Esophagus muscularis mucosa (tissue), 4 donors: Measurements from ENCODE around the gene CTTNBP2. TPM values are rescaled to one million over a fixed set of nuclear protein-coding genes. Genes with fewer than 3 reads are reported as not detected.

Experiments used
- DNase-seq: peaks from one replicate; pipeline ENCODE4 v3.0.0-alpha.2; 2017; ENCODE audit errors: extremely low spot score
- H3K27ac ChIP-seq, 4 donors: fragments of 200-600 bp; sonication (generic); replicated peaks in 1 of 4; 1 replicate in 3 of 4; 2 replicates in 1 of 4; pipeline ENCODE4 v1.5.1; 2016 to 2019; ENCODE audit warnings: mild to moderate bottlenecking in 1 of 4
- H3K27me3 ChIP-seq, 4 donors: fragments of 200-600 bp; sonication (generic); one replicate each; pipeline versions ENCODE4 v1.5.1 to v1.6.0; 2016 to 2019
- H3K36me3 ChIP-seq, 4 donors: fragments of 200-600 bp; sonication (generic); one replicate each; pipeline ENCODE4 v1.5.1; 2016 to 2019
- H3K4me1 ChIP-seq, 4 donors: fragments of 200-600 bp; sonication (generic); one replicate each; pipeline ENCODE4 v1.5.1; 2016 to 2019
- H3K4me3 ChIP-seq, 4 donors: fragments of 200-600 bp; sonication (generic); 1 replicate in 2 of 4; 2 replicates in 2 of 4; pipeline ENCODE4 v1.5.1; 2016 to 2019; ENCODE audit warnings: mild to moderate bottlenecking in 4 of 4, moderate library complexity in 1 of 4
- H3K9me3 ChIP-seq, 4 donors: fragments of 200-600 bp; sonication (generic); 1 replicate in 3 of 4; 2 replicates in 1 of 4; pipeline ENCODE4 v1.5.1; 2016 to 2019
- EP300 ChIP-seq: sonication (generic); formaldehyde crosslinking; IDR thresholded peaks from one replicate; pipeline ENCODE4 v1.6.1; 2017; ENCODE audit warnings: antibody characterized with exemption
- POLR2A ChIP-seq: fragments of 450-650 bp; IDR thresholded peaks from one replicate; pipeline ENCODE4 v1.6.1; 2017; ENCODE audit warnings: antibody characterized with exemption, moderate library complexity, mild to moderate bottlenecking, low read depth
- POLR2AphosphoS5 ChIP-seq, 2 donors: sonication (generic); formaldehyde crosslinking; IDR thresholded peaks; one replicate each; pipeline ENCODE4 v1.6.1; 2017; ENCODE audit warnings: antibody characterized with exemption in 2 of 2
- WGBS: methylation state at CpG from one replicate; pipeline ENCODE4 v1.1.5; 2018; 5-methylcytosine and 5-hydroxymethylcytosine counted together
- intact Hi-C: fragments of 100-400 bp; cut with DNase I; formaldehyde crosslinking; loops from one replicate; pipeline ENCODE4 v1.15.1; 2023
- total RNA-seq, 4 donors: library from RNA; depleted of rRNA; stranded (reverse); fragments of >200 nt; gene quantifications; one replicate each; pipeline versions ENCODE4 v1.1.0 to v1.2.1, GENCODE V29; 2016
- TF ChIP-seq, protein P1 (sequence below), 3 experiments: fragments of 200-600 bp in 2 of 3; fragments of 450-650 bp in 1 of 3; sonication (generic) in 2 of 3; IDR thresholded peaks; one replicate each; pipeline ENCODE4 v1.5.1; 2017 to 2019; ENCODE audit warnings: antibody characterized with exemption in 3 of 3, mild to moderate bottlenecking in 2 of 3, moderate library complexity in 1 of 3

The CTTNBP2 gene
- total RNA-seq, 4 donors from 2014 or later: 11.6 to 23.7 (median 13.7) TPM

DNA sequence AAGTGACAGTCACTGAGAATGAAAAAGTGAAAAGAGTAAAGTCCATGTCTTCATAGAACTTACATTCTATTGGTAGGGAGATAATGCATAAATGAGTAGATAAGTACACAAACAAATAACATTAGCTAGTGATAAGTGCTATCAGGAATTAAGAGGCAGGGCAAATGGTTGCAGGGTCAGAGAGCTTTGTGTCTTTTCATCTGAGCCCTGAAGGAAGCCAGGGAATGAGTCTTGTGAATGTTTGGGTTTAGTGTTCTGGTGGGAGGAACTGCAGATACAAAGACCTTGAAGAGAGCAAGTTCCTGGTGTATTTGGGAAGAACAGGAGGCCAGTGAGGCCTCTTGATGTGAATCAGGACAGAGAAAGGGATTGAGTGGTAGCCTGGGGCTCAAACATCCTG is 183.8 kb downstream of the CTTNBP2 start:
- Histone ChIP-seq H3K27me3 (no peaks in the 10 kb centered on the region), H3K4me3 (no peak overlapping the region), H3K27ac (no peak overlapping the region), H3K4me1 (no peaks in the 10 kb centered on the region), H3K9me3 (no peaks in the 10 kb centered on the region), H3K36me3 (no peaks in the 10 kb centered on the region)
- no peak for DNase-seq
- intact Hi-C loops: no loop called here
- TF ChIP-seq EP300 (no peak), POLR2A (no peak), POLR2AphosphoS5 (IDR thresholded peaks at IDR 0.05) (no peak)
- TF ChIP-seq, protein P1, sequence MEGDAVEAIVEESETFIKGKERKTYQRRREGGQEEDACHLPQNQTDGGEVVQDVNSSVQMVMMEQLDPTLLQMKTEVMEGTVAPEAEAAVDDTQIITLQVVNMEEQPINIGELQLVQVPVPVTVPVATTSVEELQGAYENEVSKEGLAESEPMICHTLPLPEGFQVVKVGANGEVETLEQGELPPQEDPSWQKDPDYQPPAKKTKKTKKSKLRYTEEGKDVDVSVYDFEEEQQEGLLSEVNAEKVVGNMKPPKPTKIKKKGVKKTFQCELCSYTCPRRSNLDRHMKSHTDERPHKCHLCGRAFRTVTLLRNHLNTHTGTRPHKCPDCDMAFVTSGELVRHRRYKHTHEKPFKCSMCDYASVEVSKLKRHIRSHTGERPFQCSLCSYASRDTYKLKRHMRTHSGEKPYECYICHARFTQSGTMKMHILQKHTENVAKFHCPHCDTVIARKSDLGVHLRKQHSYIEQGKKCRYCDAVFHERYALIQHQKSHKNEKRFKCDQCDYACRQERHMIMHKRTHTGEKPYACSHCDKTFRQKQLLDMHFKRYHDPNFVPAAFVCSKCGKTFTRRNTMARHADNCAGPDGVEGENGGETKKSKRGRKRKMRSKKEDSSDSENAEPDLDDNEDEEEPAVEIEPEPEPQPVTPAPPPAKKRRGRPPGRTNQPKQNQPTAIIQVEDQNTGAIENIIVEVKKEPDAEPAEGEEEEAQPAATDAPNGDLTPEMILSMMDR (IDR thresholded peaks at IDR 0.05): no peak

- no peaks in the 10 kb centered on the region for H3K4me1 ChIP-seq
- WGBS: 97% methylated on average over 2 of the region's 2 CpGs
- H3K36me3 ChIP-seq: no peaks in the 10 kb centered on the region
- intact Hi-C loops: no loop called here
- H3K27me3 ChIP-seq: no peaks in the 10 kb centered on the region
- no peaks in the 10 kb centered on the region for H3K9me3 ChIP-seq
- no peak for DNase-seq
- H3K4me3 ChIP-seq: no peak overlapping the region
- TF ChIP-seq EP300: no peak
- TF ChIP-seq, protein P1 (IDR thresholded peaks at IDR 0.05): no peak
- TF ChIP-seq POLR2AphosphoS5 (IDR thresholded peaks at IDR 0.05): no peak
- no peak overlapping the region for H3K27ac ChIP-seq
Measured at GRCh38 chr7:117688126-117688525, 185.1 kb downstream of the CTTNBP2 start.

GRCh38 chr7:117686311-117686935 is 186.8 kb downstream of the CTTNBP2 start:
- H3K36me3 ChIP-seq: no peaks in the 10 kb centered on the region
- no peak overlapping the region for H3K4me3 ChIP-seq
- intact Hi-C loops: no loop called here
- no peak for TF ChIP-seq POLR2A
- TF ChIP-seq EP300: no peak
- TF ChIP-seq POLR2AphosphoS5 (IDR thresholded peaks at IDR 0.05): no peak
- TF ChIP-seq, protein P1 (IDR thresholded peaks at IDR 0.05): no peak
- H3K4me1 ChIP-seq: no peaks in the 10 kb centered on the region
- H3K9me3 ChIP-seq: no peaks in the 10 kb centered on the region
- no peak overlapping the region for H3K27ac ChIP-seq
- no peak for DNase-seq
- no peaks in the 10 kb centered on the region for H3K27me3 ChIP-seq

DNA sequence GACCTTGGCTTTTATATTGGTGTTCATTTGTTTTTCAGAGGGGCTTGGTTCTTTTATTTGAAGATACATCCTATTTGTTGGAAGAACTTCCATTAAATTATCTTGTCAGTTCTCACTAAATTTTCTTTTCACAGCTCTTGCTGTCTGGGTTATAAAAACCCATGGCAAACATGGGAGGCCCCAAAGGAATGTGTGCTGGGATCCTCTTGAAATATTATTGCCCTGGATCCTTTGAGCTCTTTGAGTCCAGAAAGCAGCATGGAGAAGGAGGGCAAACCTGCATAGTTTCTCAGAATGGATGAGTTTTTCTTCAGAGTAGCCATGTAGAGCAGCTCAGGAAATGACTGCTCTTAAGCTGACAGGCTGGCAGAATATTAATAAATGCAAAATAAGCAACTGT is 187.4 kb downstream of the CTTNBP2 start:
- H3K36me3 ChIP-seq: no peaks in the 10 kb centered on the region
- intact Hi-C loops: no loop called here
- H3K4me3 ChIP-seq: no peak overlapping the region
- H3K4me1 ChIP-seq: no peaks in the 10 kb centered on the region
- TF ChIP-seq EP300 (no peak), POLR2A (no peak), POLR2AphosphoS5 (IDR thresholded peaks at IDR 0.05) (no peak)
- TF ChIP-seq, protein P1 (IDR thresholded peaks at IDR 0.05): no peak
- H3K27ac ChIP-seq: no peak overlapping the region
- no peaks in the 10 kb centered on the region for H3K27me3 ChIP-seq
- no peaks in the 10 kb centered on the region for H3K9me3 ChIP-seq
- DNase-seq: no peak
